Ureter (tissue), 1 donor: ENCODE measurements around the gene ZSCAN5B. TPM values are rescaled to one million over a fixed set of nuclear protein-coding genes. Genes with fewer than 3 reads are reported as not detected.
"Not testable (repeated sequence)": the region's sequence is repeated elsewhere in the genome, so short reads cannot be mapped to it uniquely, and the experiment has no call there.

Source experiments
- DNase-seq: peaks from one replicate; pipeline ENCODE4 v3.0.0-alpha.2; 2020; ENCODE audit warnings: low spot score
- total RNA-seq: library from RNA; stranded (reverse); gene quantifications from one replicate; pipeline ENCODE4 v1.2.4, GENCODE V29; 2023
- donor health status: DM: yes; HTN: yes; CAD: no.

The ZSCAN5B gene
- total RNA-seq, 1 donor from 2014 or later, result not detected

DNA sequence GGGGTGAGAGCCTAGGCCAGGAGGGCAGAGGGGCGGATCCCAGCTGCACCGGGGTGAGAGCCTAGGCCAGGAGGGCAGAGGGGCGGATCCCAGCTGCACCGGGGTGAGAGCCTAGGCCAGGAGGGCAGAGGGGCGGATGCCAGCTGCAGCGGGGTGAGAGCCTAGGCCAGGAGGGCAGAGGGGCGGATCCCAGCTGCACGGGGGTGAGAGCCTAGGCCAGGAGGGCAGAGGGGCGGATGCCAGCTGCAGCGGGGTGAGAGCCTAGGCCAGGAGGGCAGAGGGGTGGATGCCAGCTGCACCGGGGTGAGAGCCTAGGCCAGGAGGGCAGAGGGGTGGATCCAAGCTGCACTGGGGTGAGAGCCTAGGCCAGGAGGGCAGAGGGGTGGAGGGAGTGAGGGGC is 21.3 kb downstream of the ZSCAN5B start:
- not testable (repeated sequence) for DNase-seq

- not testable (repeated sequence) for DNase-seq
These were observed 21.7 kb downstream of the ZSCAN5B start, which contains the start of gene GALP for GRCh38 chr19:56175861-56176307. Gene GALP, plus strand, starts transcription at chr19:56176008. Its CDS starts 1,101 bp downstream, at chr19:56177109.

DNA sequence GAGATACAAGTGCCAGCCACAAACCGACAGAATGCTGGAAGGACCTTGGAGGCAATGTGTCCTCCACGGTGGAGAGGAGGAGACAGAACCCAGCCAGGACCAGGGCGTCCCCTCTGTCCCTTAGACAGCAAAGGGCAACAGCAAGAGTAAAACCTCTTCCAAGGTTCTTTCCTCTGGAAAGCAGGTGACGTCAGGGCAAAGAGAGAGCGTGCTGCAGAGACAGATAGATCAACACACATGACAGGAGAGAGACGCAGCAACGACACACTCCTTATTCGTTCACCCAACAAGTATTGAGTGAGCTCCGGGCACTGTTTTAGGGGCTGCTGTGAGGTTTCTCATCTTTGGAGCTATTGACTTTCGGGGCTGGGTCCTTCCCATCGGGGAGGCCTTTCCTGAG is 23.0 kb downstream of the ZSCAN5B start:
- no peak for DNase-seq

DNA sequence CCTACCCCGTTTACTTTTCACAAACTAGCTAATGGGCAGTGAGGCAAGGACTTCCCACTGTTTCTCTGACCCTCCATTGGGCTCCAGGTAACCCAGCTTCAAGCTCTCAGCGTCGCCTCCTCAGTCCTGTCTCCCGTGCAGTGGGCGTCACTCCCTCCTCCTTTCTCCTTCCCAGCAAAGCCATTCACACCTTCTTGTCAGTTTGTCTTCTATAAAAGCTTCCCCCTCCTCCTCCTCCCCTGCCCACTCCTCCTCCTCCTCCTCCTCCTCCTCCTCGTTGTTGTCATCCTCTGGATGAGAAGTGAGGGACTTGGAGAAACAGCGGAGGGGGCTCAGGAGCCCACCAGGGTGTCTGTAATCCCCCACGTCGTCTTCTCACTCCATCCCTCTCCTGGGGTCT is 23.5 kb downstream of the ZSCAN5B start:
- DNase-seq, result no peak

GRCh38 chr19:56170261-56170660 is 27.3 kb downstream of the ZSCAN5B start:
- no peak for DNase-seq

DNA sequence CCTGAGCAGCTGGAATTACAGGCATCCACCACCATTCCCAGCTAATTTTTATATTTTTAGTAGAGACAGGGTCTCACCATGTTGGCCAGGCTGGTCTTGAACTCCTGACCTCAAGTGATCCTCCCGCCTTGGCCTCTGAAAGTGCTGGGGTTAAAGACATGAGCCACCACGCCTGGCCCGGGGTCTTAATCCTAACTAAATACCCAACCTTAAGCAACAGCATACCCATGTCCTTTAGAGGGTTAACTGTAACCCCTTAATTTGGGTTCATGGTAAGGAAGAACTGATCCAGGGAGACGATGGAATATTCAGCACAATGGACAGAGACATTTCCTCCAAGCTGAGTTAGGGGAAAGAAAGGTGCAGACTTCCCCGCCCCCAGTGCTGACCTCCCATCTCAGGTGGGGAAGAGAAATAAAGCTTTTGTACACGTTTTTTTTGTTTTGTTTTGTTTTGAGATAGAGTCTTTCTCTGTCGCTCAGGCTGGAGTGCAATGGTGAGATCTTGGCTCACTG is 30.5 kb downstream of the ZSCAN5B start:
- DNase-seq, result no peak

GRCh38 chr19:56163097-56163496 is 34.5 kb downstream of the ZSCAN5B start:
- no peak for DNase-seq

DNA sequence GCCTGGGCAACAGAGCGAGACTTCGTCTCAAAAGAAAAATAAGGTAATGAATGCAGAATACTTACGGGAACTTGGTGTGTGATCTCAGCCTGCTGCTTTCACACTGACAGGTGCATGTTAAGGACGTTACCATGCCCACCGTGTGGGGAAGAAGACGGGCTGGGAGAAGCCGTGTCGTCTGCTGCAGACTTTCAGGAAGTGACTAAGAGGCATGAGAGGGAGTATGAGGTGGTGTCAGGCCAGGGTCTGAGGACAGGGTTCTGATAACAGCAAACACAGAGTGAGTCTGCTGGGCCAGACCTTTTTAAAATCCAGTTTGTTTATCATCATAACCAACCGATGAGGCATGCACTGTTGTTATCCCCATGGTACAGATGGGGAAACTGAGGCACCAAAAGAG is 35.3 kb downstream of the ZSCAN5B start:
- no peak for DNase-seq

DNA sequence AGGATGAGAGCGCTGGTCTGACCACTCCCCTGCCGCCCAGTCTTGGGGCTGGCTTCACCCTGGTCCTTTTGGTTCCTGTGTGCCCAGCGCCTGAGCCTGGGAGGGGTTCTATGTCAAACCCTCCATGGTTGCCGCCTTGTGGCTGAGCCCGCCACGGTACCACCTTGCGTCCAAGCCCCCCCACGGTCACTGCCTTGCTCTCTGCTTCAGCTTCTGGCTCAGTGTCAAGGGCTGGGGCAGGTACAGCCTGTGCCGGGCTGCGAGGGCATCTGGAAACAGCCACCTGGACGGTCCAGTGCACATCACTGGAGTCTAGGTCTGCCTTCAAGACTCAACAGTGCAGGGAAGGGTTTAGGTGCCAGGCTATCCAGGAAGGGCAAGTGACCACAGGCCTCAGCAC is 36.0 kb downstream of the ZSCAN5B start:
- DNase-seq, result no peak

DNA sequence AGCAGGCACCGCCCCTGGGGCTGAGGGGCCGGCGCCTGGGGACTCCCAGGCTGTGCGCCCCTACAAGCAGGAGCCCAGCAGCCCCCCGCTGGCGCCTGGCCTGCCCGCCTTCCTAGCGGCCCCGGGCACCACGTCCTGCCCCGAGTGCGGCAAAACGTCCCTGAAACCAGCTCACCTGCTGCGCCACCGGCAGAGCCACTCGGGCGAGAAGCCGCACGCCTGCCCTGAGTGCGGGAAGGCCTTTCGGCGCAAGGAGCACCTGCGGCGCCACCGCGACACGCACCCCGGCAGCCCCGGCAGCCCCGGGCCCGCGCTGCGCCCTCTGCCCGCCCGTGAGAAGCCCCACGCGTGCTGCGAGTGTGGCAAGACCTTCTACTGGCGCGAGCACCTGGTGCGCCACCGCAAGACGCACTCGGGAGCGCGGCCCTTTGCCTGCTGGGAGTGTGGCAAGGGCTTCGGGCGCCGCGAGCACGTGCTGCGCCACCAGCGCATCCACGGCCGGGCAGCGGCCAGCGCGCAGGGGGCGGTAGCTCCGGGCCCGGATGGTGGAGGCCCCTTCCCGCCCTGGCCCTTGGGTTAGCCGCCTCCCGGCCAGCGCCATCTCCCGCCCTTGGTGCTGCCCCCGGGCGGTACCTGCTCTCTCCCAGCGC is 37.8 kb downstream of the ZSCAN5B start:
- DNase-seq, result no peak

DNA sequence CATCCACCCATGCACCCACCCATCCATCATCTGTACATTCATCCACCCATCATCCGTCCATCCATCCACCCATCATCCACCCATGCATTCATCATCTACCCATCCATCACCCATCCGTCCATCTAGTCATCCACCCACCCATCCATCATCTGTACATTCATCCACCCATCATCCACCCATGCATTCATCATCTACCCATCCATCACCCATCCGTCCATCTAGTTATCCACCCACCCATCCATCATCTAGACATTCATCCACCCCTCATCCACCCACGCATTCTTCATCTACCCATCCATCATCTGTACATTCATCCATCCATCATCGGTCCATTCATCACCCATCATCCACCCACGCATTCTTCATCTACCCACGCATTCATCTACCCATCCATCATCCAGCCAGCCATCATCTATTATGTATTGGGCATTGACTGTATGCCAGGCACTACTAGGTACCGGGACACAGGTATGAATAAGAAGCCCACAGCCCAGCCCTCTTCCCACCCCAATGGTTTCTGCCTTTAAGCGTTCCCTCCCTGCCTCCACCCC is 38.5 kb downstream of the ZSCAN5B start:
- DNase-seq, result no peak

GRCh38 chr19:56158170-56158757 is 39.3 kb downstream of the ZSCAN5B start:
- DNase-seq, result no peak

GRCh38 chr19:56156768-56157167 is 40.8 kb downstream of the ZSCAN5B start:
- DNase-seq, result no peak

DNA sequence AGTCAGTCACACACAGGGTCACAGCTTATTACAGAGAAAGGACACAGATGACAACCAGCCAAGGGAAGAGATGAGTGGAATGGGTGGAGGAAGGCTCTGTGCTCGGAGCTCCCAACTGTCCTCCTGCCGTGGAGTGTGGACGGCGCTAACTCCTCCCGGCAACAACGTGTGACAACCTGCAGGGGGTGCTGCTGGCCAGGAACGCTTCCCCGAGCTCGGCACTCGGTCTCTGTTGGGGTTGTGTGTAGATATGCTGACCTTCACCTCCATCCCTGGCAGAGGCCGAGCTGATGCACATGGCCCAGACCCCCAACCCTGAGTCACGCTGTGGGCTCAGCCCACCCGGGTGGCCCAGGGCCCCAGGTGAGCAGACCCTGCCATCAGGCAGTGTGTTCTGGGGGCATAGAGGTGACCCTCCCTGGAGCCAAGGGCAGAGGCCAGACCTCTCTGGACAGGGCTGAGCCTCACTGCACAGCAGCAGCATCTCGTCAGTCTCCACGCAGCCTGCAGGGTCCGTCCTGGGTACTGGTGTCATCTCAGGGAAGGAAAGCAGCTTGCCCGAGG is 42.4 kb downstream of the ZSCAN5B start:
- DNase-seq, result no peak

GRCh38 chr19:56153507-56153906 is 44.1 kb downstream of the ZSCAN5B start:
- DNase-seq, result no peak

- DNase-seq, result no peak
These were observed 44.9 kb downstream of the ZSCAN5B start for GRCh38 chr19:56152644-56153043.

DNA sequence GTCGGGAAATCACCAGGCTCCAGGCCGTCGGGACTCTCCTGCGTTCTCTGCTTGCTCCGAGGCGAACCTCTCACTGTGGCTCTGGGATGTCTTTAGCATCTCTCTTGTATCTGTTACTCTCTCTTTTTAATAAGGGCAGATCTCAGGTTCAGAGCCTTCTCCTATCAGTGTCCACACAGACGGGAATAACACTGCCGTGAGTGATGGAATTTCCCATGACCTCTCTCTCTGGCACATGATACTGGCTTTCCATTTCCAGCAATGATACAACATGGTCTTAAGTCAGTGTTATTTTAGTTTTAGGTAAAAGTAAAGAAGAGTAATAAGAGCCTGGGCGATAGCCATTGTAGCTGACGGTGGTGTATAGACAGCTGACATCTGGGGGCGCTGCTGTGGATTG is 47.2 kb downstream of the ZSCAN5B start:
- DNase-seq, result no peak

DNA sequence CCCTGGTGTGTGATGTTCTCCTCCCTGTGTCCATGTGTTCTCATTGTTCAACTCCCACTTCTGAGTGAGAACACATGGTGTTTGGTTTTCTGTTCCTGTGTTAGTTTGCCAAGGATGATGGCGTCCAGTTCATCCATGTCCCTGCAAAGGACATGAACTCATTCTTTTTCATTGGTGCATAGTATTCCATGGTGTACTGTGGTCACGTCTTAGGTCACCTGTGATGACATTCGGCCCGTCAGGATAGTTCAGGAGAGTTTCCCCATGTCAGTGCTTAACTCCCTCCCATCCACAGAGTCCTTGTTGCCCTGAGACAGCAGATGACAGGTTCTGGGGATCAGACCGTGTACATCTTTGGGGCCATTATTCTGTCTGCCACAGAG is 47.9 kb downstream of the ZSCAN5B start:
- DNase-seq, result no peak

DNA sequence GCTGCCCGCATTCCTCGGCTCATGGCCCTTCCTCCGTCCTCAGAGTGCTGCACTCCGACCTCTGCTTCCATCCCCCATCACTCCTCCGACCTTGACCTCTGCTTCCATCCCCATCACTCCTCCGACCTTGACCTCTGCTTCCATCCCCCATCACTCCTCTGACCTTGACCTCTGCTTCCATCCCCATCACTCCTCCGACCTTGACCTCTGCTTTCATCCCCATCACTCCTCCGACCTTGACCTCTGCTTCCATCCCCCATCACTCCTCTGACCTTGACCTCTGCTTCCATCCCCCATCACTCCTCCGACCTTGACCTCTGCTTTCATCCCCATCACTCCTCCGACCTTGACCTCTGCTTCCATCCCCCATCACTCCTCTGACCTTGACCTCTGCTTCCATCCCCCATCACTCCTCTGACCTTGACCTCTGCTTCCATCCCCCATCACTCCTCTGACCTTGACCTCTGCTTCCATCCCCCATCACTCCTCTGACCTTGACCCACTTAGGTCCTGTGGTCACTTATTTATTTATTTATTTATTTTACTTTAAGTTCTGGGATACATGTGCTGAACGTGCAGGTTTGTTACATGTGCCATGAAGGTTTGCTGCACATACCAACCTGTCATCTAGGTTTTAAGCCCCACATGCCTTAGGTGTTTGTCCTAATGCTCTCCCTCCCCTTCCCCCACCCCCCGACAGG is 48.5 kb downstream of the ZSCAN5B start:
- DNase-seq, result not testable (repeated sequence)

DNA sequence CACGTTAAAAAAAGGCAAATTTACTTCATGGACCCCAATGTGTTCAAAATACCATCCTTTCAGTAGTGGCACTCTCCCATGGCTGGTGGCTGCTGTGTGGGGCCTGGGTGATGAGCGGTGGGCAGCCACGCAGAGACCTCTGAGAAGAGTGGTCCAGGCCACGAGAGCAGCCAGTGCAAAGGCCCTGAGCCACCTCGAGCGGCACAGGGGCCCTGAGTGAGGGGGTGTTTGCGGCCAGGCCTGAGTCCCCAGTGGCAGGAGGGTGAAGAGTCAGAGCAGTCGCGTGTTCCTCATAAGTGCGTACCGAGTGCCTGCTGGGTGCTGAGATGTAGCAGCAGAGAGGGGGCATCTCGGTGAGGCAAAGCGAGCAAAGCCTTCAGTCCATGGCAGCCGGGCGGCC is 49.5 kb downstream of the ZSCAN5B start:
- no peak for DNase-seq

- DNase-seq, result no peak
These were observed 50.3 kb downstream of the ZSCAN5B start for GRCh38 chr19:56147307-56147706.

DNA sequence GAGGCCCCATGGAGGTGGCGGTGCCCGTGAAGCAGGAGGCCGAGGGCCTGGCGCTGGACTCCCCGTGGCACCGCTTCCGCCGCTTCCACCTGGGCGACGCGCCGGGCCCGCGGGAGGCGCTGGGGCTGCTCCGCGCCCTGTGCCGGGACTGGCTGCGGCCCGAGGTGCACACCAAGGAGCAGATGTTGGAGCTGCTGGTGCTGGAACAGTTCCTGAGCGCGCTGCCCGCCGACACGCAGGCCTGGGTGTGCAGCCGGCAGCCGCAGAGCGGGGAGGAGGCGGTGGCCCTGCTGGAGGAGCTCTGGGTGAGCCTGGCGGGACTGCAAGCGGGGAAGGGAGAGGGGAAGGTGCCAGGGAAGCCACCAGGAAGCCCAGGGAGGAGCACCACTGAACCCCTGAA is 50.7 kb downstream of the ZSCAN5B start:
- no peak for DNase-seq
